HG02623 (cell line): ENCODE data around the gene GON4L.
"Not testable (repeated sequence)": the region's sequence is repeated elsewhere in the genome, so short reads cannot be mapped to it uniquely, and the experiment has no call there.

Experiments
- ATAC-seq: cut with Tn5 transposase; IDR thresholded peaks from one replicate; pipeline ENCODE4 v1.9.1; 2021; ENCODE audit warnings: moderate library complexity; ENCODE audit not compliant: unreplicated experiment

GON4L gene

DNA sequence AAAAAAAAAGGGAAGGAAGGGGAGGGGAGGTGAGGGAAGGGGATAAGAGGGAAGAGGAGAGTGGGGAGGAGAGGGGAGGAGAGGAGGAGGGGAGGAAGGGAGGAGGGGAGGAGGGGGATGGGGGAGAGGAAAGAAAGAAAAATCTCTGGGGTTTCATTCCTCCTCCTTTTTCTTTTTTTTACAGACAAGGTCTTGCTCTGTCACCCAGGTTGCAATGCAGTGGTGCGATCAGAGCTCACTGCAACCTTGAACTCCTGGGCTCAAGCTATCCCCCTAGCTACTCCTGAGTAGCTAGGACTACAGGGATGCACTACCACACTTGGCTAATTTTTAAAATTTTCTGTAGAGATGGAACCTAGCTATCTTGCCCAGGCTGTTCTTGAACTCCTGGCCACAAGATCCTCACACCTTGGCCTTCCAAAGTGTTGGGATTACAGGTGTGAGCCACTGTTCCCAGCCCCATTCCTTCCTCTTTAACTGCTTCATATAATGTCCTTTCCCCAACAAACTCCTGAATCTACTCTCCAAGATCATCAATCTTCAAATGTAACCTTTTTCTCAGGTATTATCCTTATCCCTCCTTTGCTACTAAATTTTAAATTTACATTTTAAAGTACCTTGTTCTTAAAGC is 23.2 kb downstream of the GON4L start:
- ATAC-seq, result no peak

DNA sequence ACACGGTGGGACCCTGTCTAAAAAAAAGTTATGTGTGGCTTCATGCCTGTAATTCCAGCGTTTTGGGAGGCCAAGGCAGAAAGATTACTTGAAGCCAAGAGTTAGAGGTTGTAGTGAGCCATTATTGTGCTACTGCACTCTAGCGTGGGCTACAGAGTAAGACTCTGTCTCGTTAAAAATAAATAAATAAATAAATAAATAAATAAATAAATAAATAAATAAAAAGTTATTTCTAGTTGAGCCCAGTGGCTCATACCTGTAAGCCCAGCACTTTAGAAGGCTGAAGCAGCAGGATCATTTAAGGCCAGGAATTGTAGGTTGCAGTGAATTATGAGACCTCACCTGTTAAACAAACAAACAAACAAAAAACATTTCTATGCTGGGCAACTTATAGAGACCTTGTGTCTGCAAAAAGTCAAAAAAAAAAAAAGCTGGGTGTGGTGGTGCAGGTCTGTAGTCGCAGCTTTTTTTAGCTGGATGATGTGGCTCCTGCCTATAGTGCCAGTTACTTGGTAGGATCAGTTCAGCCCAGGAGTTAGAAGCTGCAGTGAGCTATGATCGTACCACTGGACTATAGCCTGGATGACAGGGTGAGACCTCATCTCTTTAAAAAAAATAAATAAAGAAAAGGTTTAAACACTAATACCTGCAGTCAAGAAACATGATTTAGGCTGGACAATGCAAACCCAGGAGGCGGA is 25.6 kb downstream of the GON4L start:
- no peak for ATAC-seq

DNA sequence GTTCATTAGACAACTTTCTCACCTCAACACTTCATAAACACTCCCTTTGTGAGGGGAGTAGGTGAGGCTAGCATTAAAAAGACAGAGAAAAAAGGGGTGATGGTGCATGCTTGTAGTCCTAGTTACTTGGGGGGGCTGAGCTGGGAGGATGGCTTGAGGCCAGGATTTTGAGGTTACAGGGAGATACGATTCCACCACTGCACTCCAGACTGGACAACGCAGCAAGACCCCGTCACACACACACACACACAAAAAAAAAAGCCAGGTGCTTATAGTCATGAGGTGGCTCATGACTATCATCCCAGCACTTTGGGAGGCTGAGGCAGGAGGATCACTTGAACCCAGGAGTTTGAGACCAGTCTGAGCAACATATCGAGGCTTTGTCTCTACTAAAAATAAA is 29.6 kb downstream of the GON4L start:
- no peak for ATAC-seq

DNA sequence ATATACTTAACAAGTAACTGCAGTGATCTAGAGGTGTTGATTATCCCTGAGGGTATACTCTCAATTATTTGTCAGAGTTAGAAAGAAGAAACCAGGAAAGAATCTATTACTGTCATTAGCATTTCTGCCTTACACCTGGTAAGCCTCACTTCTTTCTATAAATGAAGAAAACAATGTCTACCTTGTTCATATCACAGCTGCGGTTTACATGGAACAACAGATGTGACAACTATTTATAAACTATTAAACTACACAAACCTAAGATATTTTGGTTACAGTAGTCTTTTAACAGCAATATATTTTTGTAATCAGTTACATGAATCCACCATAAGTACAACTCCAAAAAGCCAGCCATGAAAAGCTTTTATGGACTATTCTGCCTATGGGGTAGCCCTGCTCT is 40.7 kb downstream of the GON4L start:
- no peak for ATAC-seq

DNA sequence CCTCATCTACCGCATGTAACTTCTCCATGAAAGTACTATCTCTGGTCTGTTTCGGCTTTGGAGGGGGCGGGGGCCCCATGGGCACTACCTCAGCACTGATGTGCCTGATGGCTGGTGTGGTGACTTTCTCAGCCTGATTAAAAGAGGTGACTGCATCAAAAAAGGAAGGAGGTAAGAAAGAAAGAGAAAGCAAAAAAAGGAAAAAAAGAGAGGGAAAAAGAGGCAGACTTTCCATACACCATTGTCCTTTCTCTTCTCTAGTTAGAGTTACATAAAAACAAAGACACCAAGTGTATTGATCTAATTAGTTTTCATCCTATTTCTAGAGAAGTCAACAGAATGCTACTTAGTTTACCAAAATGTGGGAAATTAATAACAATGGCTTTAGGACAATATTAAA is 43.3 kb downstream of the GON4L start:
- ATAC-seq, result no peak

DNA sequence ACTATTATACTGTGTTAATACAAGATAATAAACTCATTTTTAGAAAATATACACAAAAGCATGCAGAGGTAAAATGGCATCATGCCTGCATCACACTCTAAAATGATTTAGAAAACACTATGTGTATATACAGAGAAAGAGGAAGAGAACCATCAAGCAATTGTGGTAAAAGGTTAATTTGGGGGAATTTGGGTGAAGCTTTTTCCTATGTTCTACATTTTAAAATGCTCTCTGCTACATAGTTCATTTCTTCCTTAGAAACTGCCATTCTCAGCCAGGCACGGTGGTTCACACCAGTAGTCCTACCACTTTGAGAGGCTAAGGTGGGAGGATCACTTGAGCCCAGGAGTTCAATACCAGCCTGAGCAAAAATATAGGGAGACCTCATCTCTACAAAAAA is 44.1 kb downstream of the GON4L start:
- ATAC-seq, result no peak

DNA sequence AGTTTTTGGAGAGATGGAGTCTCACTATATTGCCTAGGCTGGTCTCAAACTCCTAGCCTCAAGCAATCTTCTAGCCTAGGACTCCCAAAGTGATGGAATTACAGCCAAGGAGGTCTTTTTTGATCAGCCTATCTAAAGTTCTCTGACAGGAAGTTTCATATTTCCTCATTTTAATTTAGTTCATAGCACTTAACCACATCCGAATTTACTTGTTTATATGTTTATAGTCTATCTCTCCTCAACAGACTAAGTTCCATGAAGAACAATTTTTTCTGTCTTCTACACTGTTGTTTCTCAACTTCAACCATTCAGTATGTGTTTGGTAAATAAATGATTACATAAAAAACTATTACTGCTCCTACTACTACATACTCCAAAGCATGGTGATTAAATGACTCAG is 47.9 kb downstream of the GON4L start:
- ATAC-seq, result no peak

DNA sequence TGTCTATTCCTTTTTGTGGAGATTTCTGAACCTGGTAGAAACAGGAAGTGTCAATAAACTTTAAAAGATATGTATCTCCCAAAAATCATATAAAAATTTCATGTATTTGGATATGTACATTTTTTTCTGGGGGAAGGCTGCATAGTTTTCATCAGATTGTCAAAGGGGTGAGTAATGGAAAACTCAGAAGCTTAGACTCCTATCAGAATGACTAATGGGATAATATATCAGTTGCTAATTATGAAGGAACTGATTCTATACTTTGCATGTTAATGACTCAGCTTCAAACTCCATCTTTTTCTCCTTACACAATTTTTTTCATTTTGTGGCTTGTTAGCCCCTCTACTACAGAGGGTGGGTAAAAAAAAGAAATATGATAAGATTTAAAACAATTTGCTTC is 55.9 kb downstream of the GON4L start:
- ATAC-seq, result no peak

DNA sequence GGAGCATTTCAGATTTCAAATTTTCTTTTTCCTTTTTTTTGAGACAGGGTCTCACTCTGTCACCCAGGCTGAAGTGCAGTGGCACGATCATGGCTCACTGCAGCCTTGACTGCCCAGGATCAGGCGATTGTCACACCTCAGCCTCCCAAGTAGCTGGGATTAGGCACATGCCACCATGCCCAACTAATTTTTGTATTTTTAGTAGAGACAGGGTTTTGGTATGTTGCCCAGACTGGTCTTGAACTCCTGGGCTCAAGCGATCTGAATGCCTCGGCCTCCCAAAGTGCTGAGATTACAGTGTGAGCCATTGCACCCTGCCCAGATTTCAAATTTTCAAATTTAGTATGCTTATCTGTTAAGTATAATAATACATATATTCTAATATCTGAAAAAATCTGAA is 61.4 kb downstream of the GON4L start:
- ATAC-seq, result not testable (repeated sequence)

DNA sequence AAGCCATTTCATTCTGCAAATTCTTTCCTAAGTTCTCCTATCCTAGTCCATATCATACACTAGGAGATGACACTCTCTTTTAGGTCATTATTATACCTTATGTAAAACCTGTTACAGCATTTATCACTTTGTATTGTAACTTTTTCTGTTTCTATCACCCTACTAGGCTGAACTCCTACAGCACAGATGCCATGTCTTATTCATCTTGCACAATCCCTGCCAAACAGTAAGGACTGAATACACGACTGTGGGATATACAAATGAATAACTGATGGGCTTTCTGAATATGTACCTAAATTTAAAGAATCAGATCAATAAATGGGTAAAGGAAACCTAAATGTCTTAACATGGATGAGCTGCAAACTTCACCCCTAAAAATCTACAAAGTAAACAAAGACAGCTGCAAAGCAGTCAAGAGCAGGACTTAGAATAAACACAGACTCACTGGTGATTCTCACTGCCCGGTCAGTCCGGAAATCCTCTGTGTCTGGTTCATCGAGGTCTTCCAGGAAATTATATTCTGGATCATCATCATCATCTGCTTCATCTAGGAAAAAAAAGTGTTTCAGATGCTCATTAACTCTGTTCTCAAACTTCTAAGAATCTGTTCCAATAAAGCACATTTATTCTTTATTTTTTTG is 62.3 kb downstream of the GON4L start:
- ATAC-seq, result no peak

DNA sequence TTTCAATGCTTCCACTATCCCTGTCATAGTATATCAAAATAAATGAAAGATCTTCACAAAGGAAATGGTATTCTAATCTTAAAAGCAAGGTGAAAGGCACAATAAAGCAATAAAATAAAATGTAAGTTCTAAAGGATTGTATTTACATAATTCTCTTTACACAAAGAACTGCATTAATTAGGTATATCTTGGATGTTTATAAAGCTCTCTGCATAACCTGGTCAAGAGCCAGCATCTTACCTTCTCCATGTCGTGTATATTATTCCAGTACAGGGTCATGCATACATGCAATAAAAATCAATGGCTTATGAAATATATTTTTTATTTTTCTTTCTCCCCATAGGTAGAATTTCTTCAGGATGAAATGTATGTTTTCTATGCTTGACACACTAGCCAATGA is 63.8 kb downstream of the GON4L start:
- no peak for ATAC-seq

DNA sequence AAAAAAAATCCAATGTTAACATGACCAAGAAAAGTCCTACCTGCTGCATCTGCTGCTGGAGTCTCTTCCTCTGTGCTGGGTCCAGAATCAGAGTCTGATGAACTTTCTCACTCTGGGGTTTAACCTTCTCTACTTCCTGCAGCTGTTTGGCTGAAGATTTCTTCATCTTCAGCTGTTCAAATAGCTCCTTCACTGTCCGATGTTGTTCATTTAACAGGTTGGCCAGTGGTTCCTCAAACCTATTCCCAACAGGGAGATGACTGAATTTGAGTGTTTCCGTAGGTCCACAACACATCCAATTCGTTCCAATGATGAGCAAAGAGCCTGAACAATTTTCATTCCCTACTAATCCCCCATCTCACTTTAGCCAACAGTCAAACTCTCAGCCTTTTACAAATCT is 79.4 kb downstream of the GON4L start:
- ATAC-seq, result no peak

DNA sequence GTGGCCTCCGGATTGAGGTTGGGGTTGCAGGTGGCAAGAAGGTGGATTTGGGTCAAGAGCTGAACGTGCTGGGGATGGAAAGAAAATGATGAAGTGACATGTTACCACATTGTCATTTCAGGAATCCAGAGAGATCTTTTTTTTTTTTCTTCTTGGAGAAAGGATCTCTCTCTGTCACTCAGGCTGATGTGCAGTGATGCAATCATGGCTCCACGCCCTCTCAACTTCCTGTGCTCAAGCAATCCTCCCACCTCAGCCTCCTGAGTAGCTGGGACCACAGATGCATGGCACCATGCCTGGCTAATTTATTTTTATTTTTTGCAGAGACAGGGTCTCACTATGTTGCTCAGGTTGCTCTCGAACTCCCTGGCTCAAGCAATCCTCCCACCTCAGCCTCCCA is 80.6 kb downstream of the GON4L start:
- ATAC-seq, result no peak

DNA sequence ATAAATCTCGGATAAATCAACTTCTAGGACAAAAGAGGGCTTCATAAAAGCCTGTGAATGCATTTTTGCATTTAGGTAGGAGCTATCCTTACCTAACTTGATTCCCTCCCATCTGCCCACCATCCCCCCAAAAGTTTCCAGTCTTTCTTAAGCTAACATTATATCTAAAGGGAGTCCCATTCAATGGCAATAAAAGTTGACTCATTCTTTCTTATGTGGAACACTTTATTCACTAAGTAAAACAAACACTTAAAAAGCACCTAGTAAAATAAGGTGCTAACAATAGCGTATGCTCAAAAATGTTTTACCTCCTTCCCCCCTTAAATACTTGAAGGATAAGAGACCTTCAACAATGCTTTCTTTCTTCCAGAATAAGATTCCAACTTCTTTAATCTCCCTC is 83.8 kb downstream of the GON4L start:
- no peak for ATAC-seq

DNA sequence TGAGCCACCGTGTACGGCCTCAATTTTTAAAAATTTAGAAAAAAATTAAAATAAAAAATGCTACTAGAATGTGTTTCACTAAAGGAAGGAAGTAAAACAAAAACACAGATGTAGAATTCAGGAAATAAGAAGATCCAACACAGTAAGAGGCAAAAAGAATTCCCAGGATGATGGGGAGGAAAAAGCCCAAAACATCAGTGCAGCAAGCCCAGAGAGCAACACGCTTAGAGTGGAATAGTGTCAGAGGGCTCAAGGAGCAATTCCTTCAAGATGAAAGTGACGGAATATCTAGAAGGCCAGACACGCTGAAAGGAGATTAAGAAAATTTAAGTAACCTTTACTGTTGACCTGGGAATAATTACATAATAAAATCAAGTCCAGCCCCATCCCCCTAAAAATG is 87.8 kb downstream of the GON4L start:
- no peak for ATAC-seq

DNA sequence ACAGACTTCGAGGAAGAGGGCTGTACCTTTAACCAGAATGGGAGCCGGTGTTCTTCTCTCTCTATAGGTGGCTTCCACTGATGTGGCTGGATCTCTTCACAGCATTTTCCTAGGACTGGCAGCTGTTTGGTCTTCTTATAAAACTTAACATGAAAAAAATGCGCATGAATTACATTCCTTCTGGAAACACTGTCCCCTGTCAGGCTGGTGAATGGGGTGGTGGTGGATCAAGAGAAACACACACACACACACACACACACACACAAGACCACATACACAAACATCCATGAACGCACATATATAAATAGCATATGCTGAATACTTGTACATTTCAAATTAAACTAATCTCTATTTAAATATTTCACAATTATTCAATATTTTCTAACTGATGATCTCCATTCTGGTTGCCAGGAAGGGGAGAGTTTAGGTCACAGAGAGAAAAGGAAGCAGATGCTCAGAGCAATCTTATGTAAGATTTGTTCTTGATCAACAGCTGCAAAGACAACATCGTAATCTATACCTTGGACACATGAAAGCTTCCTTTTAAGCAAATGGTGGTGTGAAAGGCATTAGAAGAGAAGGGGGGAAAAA is 89.5 kb downstream of the GON4L start:
- not testable (repeated sequence) for ATAC-seq

DNA sequence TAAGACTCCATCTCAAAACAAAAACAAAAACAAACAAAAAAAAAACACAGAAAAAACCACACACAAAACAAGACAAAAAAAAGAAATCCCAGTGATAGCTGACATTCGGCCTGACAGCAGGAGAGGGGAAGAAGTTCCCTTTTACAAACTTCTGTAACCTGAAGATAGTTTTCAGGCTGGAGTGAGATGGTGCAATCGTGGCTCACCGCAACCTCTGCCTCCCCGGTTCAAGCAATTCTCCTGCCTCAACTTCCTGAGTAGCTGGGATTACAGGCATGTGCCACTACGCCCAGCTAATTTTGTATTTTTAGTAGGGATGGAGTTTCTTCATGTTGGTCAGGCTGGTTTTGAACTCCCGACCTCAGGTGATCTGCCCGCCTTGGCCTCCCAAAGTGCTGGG is 93.0 kb downstream of the GON4L start:
- not testable (repeated sequence) for ATAC-seq

DNA sequence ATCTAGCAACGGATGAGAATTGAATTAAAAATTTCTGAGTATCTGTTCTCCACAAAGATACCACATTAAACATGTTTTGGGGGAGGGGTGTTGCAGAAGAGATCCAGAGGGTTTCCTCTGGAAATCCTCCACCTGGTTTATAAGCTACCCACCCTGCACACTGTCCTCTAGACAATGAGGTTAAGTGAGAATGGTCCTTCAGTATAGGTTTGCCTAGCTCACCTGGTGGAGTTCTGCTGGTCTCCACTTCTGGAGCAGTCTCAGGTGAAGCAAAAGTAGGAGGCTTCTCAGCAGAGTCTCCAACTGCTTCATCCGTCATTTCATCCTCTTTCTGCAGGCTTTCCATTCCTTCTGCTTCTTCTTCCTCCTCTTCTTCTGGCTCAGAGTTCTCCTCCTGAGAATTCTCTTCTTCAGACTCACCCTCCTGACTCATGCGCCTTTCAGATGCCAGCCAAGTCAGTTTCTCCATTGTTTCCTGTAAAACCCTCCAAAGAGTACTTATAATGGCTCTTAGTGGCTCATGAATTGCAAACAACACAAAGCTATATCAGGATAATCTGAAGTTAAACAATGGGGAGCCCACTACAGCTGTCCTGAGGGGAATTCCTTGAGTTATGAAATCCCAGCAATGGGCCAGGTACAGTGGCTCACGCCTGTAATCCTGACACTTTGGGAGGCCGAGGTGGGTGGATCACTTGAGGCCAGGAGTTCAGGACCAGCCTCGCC is 93.8 kb downstream of the GON4L start:
- not testable (repeated sequence) for ATAC-seq

DNA sequence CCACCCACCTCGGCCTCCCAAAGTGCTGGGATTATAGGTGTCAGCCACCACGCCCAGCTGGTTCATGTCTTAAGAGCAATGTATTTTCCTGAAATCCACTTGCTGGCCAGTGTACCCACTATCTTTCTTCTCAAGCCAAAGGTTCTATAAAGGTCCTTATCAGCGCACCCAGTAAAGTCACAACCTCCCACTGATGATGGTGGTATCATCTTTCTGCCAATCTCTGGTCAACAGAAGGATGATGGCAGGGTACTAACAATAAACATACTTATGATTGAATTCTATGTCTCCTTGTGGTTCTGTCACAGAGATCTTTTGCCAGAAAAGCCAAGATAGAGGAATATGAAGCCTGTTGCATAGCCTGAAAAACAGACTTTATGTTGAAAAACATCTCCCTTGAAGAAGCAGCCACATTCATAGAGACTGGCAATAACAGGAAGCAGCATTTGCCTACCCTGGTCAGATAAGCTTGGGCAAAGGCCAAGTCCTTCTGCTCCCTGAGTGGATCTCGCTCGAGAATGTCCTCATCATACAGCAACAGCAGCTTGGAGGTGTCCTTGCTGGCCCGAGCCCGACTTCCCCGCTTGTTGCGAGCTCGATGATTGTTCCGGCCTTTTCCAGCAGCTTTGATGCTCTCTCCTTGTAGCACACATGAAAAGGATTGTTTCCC is 95.1 kb downstream of the GON4L start:
- no peak for ATAC-seq

DNA sequence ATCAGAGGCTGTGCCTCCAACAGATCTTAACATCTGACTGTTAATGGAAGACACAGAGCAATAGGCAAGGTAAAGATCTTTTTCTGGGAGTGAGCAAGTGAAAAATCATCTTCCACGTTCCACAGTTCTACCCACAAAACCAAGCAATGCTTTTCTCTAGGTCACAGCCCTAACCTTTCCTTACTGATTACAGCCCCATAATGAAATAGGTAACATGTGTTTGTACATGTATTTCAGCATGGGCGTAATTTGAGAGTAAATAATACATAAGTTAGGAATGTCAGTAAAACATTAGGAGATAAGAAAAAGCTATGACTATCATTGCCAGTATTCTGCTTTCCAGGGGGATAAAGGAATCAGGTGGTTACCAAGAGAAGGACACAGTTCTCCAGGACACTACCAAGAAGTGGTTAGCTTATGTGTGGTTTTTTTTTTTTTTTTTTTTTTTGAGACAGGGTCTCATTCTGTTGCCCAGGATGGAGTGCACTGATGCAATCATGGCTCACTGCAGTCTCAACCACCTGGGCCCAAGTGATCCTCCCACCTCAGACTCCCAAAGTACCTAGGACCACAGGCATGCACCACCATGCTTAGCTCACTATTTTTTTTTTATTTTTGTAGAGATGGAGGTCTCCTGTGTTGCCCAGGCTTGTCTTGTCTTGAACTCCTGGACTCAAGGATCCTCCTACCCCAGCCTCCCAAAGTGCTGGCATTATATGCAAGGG is 96.1 kb downstream of the GON4L start:
- no peak for ATAC-seq
